HG02852 (cell line): ENCODE results near the gene PDGFRB.

Experiments used
- ATAC-seq: cut with Tn5 transposase; IDR thresholded peaks from one replicate; pipeline ENCODE4 v1.9.1; 2021; ENCODE audit warnings: mild to moderate bottlenecking, moderate library complexity; ENCODE audit not compliant: unreplicated experiment

PDGFRB gene

DNA sequence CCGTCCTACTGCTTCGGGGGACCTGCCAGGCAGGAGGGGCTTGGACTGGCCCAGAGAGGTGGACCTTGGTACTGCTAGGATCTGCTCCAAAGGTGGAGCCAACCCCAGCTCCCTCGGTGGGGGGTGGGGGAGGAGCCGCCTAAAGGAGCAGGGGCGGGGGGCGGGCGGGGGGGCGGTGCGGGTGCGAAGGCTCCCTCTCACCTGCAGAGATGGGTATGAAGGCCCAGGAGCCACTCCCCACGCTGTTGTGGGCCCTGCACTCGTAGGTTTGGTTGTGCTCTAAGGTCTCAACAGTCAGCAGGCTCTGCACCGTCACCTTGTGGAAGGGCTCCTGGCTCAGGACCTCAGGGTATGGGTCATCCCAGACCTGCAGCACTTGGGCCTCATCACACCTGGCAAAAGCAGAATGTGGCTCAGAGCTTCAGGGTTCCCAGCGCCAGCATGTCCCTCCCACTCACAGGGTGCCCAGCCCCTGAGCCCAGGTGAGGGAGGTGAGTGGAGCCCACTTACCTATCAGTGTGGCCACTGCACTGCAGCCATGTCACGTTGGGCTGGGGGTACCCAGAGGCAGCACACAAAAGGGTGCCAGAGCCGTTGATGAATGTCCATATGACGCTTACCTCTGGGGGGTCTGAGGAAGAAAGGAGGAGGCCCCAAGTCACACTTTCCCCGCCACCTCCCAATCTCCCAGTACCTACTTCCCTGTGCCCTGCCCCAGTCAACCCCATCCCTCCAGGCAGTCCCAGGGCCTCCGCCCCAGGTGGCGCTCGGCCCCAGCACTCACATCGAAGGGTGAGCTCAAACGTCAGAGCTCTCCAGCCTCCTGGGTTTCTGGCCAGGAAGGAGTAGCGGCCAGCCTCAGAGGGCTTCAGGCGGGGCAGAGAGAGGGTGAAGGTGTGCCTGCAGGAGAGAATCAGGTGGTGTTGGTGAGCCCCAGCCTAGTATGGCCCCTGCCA is 85.7 kb downstream of the PDGFRB start:
- ATAC-seq, result no peak

DNA sequence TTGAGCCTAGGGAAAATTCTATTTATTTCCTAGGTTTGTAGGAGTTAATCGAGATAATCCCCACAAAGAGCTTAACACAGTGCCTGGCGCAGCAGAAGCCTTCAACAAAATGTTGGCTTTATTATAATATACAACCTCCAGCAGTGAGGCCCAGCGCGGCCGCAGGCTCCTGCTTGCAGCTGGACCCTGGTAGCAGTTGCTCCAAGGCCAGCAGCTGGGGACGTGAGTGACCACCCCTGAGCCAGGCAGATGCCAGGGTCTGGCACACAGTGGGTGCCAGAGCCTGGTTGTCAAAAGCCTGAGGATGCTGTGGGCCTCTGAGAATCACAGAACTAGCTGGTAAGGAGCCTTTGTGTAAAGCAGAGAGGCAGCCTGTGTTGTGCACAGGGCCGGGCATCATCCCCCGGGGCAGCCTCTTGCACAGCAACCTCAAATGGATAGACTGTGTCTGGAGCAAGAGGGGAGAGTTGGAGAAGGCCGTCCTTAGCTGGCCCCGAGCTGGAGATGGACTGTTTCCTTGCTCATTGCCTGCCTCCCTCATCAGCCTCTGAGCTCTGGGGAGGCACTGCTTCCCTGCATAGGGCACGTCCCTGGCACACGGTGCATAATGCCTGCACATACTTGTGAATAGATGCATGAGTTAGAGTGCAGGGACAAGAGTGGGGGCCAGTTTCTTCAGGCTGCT is 86.5 kb downstream of the PDGFRB start:
- ATAC-seq, result no peak

DNA sequence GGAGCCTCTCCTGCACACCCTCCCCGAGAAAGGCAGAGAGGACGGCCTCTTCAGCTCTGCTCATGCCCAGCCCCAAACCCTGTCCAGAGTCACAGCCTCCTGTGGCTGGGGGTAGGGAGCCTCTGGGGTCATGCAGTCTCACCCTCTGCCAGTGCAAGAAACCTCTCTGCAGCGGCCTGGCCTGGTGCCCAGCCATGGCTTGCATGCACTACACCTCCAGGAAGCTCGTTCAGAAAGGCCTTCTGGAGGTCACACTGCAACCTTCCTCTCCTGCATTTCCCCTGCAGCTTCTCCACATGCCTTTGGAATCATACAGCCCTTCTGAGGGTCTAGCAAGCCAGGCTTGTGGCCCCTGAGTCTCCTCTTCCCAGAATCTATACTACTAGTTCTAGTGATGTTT is 87.2 kb downstream of the PDGFRB start:
- no peak for ATAC-seq

DNA sequence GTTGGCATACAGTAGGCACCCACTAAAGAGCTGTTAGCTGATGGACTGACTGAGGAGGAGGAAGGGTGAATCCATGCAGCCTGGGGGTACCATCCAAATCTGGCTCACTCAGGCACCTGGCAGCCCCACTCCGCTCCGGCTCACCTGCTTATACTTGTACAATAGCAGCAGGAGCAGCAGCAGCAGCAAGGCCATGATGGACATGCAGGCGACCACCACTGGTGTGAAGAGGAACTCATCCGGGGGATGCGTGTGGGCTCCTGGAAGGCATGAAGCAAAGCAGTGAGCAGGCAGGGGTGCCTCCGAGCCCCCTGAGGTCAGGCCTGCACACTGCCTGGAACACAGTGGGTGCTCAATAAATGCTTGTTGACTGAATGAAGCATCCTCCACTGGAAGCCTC is 87.6 kb downstream of the PDGFRB start:
- no peak for ATAC-seq

DNA sequence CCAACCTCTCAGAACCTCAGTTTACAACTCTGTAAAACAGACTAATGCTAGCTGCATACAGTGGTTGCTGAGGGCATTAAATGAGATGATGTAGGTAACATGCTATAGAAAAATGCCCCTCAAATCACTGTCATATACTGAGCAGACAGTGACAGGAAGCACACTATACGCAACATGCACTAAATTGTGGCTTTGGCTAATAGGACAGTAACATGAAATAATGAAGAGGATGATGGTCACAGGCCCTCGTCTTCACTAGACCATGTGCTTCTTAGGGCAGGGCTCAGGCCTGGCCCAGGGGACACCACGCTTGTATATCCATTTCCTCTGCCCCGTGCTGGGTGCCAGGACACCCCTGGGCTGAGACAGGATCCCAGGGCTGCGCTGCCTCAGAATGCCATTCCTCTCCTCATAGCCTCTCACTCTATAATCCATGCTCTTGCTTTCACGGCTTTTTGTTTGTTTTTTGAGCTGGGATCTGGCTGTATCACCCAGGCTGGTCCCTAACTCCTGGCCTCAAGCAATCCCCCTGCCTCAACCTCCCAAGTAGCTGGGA is 88.2 kb downstream of the PDGFRB start:
- ATAC-seq, result no peak

DNA sequence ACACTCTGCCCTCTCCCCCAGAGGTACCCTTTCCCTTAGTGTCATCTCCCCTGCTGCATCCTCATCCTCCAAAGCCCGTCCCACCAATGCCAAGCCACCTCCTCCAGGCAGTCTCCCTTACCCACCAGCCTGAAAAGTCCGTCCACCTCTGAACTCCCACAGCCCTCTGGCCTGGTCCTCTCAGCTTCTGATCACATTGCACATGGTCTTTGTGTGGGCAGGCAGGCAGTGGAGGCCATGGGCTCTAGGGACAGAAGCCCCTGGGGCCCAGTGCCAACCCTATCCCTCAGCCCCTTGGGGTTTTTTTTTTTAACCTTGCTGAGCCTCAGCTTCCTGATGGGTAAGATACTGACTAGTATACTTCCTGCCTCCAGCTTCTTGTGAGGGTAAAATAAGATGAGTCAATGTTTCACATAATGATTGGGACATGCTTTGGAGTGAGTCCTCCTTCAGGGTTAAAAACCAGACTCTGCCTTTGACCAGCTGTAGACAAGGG is 88.7 kb downstream of the PDGFRB start:
- no peak for ATAC-seq

DNA sequence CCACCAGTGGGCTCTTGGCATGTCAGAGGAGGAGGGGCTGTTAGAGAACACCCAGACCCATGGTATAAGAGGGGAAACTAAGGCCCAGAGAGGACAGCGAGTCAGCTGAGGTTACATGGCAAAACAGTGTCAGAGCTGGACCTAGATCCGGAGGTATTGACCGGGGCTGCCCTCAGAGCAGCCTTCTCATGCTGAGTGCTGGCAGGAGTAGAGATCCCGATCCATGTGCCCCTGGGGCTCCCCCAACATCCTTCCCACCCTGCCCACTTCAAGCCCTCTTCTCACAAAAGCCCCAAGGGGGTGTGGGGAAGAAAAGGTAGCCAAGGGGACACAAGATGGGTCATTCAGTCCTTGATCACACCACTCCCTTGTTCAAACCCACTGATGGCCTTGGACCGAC is 89.2 kb downstream of the PDGFRB start:
- no peak for ATAC-seq

DNA sequence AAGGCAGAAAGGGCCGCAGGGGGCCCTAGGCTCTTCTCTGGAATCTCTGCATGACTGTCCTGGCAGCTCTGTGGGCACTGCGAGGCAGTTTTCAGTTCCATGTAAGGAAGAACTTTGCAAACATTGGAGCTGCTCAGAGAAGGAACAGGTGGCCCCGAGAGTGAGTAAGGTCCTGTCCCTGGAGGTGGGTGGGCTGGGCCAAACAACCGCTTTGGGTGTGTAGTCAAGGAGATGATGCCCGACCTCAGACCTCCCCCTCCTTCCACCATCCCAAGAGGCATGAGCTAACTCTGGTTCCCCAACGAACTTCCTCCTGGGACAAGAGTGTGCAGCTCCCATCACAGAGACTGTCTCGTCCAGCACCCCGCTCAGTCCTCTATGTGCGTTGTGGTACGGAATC is 89.8 kb downstream of the PDGFRB start:
- no peak for ATAC-seq

DNA sequence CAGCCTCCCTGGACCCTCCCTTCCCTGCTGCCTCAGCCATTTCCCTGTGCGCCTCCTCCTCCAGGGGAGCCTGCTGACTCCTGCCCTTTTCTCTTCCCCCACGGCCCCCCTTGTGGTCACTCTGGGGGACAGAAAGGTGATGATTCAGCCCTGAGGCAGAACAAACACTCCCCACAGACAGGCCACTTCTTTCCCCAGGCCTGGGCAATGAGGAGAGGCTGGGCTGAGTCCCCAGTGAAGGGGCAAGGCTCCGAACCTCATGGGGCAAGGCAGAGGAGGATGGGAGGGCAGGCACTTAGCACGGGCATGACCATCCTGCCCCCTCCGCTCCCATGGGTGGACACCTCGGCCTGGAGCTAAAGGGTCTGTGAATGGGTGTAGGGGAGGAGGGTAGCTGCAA is 90.3 kb downstream of the PDGFRB start:
- no peak for ATAC-seq

DNA sequence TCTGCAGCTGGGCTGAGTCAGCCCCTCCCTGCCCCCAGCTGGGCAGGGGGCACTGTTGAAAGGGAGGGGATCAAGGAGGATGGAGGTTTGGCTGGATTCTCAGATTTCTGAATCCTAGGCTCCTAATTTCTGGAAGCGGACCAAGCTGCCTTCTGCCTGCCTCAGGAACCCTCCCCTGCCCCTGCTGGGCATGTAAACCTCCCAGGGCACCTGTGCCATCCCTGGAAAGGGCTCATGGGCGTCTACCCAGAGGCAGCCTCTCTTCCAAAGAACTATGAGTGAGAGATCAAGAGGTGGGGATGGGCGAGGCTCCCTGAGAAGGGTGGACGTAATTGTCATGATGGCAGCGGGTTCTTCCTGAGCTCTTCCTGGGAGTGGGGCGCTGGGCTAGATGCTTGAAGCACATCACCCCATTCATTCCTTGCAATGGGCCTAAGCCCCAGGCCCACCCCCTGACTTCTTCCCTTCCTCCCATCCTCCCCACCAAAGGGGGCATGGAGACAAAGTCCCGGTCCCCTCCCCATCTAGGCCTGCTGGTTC is 90.9 kb downstream of the PDGFRB start:
- ATAC-seq, result no peak
